ENCODE results near the gene ARRDC1. TPM values are rescaled to one million over a fixed set of nuclear protein-coding genes. Genes with fewer than 3 reads are reported as not detected.
A peak's percentile ranks its signal among the peaks of the same experiment; 100 is the strongest.
"Not testable (repeated sequence)": the region's sequence is repeated elsewhere in the genome, so short reads cannot be mapped to it uniquely, and the experiment has no call there.

The ARRDC1 gene
- total RNA-seq, 1 experiment from 2014 or later: 86.4 TPM

DNA sequence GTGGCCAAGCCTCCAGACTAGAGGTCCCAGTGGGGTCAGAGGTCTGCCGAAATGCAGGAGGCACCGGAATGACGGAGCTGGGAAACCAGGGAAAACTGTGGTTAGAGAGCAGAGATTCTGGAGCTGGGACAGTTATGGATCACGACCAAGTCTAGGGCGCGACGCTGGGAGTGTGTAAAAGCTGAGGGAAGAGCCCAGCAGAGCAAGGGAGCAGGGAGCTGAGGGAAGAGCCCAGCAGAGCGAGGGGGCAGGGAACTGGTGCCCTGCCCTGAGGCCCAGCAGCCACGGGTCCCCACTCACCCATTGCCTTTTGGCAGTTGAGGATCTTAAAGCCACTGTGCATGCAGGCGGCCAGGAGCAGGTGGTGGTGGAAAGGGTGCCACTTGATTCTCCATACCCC is 41.4 kb upstream of the ARRDC1 start:
- no peak for DNase-seq
- no peak overlapping the region for H3K4me3 Mint-ChIP-seq (ENCODE audit: low read depth, unreplicated experiment)
- no peaks in the 10 kb centered on the region for H3K9me3 Mint-ChIP-seq (ENCODE audit: low read depth, unreplicated experiment)
- H3K27me3 Mint-ChIP-seq (ENCODE audit: unreplicated experiment): no peaks in the 10 kb centered on the region
- no peaks in the 10 kb centered on the region for H3K4me1 Mint-ChIP-seq (ENCODE audit: low read depth, unreplicated experiment)
- intact Hi-C loops (cut with micrococcal nuclease; ENCODE audit: unreplicated experiment): no loop called here
- TF ChIP-seq, protein P1, sequence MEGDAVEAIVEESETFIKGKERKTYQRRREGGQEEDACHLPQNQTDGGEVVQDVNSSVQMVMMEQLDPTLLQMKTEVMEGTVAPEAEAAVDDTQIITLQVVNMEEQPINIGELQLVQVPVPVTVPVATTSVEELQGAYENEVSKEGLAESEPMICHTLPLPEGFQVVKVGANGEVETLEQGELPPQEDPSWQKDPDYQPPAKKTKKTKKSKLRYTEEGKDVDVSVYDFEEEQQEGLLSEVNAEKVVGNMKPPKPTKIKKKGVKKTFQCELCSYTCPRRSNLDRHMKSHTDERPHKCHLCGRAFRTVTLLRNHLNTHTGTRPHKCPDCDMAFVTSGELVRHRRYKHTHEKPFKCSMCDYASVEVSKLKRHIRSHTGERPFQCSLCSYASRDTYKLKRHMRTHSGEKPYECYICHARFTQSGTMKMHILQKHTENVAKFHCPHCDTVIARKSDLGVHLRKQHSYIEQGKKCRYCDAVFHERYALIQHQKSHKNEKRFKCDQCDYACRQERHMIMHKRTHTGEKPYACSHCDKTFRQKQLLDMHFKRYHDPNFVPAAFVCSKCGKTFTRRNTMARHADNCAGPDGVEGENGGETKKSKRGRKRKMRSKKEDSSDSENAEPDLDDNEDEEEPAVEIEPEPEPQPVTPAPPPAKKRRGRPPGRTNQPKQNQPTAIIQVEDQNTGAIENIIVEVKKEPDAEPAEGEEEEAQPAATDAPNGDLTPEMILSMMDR (IDR thresholded peaks at IDR 0.05; ENCODE audit: unreplicated experiment): no peak
- peaks cover 16% of the 10 kb centered on the region for H3K36me3 Mint-ChIP-seq (ENCODE audit: insufficient read depth, unreplicated experiment)
- CTCF ChIA-PET: no interaction called here
- no TSS peak for BruUV-seq (replicated peaks)
- peak overlapping the region; percentile 42 for H3K27ac Mint-ChIP-seq (ENCODE audit: unreplicated experiment)

DNA sequence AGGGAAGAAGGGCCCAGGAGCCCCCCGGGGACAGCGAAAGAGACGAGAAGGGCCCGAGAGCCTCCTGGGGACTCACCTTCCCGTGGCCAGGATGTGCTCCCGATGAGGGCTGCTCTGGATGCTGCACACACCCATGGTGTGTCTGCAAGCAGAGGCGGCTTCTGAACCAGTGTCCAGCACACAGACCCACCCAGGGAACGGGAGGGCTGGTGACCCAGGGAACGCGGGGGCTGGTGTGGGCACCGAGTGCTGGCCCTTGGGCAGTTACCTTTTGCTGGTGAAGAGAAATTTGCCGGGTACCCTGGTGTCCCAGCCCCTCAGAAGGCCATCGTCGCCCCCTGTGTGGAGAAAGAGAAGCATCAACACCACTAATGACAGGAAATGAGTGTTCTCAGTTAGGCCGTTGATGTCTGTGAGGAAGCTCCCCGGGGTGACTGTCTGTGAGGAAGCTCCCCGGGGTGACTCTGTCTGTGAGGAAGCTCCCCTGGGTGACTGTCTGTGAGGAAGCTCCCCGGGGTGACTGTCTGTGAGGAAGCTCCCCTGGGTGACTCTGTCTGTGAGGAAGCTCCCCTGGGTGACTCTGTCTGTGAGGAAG is 40.6 kb upstream of the ARRDC1 start:
- Mint-ChIP-seq H3K27me3 (ENCODE audit: unreplicated experiment) (no peaks in the 10 kb centered on the region), H3K36me3 (ENCODE audit: insufficient read depth, unreplicated experiment) (peaks cover 16% of the 10 kb centered on the region), H3K4me3 (ENCODE audit: low read depth, unreplicated experiment) (no peak overlapping the region), H3K27ac (ENCODE audit: unreplicated experiment) (no peak overlapping the region), H3K9me3 (ENCODE audit: low read depth, unreplicated experiment) (no peaks in the 10 kb centered on the region), H3K4me1 (ENCODE audit: low read depth, unreplicated experiment) (no peaks in the 10 kb centered on the region)
- CTCF ChIA-PET: no interaction called here
- DNase-seq: no peak
- TF ChIP-seq, protein P1 (IDR thresholded peaks at IDR 0.05; ENCODE audit: unreplicated experiment): no peak
- BruUV-seq (replicated peaks): no TSS peak
- intact Hi-C loops (cut with micrococcal nuclease; ENCODE audit: unreplicated experiment): no loop called here

DNA sequence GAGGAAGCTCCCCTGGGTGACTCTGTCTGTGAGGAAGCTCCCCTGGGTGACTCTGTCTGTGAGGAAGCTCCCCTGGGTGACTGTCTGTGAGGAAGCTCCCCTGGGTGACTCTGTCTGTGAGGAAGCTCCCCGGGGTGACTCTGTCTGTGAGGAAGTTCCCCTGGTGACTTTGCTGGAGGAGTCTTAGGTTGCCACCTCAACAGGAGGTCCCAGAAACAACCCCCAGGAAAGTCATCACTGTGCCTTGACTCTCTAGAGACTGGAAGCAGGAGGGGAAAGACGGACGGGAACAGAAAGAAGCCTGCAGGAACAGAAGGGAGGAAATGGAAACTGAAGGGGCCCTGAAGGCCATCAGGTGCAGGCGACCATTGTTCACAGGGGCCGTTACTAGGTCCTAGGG is 37.0 kb upstream of the ARRDC1 start:
- H3K9me3 Mint-ChIP-seq (ENCODE audit: low read depth, unreplicated experiment); H3K4me3 Mint-ChIP-seq (ENCODE audit: low read depth, unreplicated experiment); H3K27ac Mint-ChIP-seq (ENCODE audit: unreplicated experiment); CTCF ChIA-PET; H3K4me1 Mint-ChIP-seq (ENCODE audit: low read depth, unreplicated experiment); BruUV-seq (replicated peaks); intact Hi-C loops (cut with micrococcal nuclease; ENCODE audit: unreplicated experiment); H3K27me3 Mint-ChIP-seq (ENCODE audit: unreplicated experiment); DNase-seq: not testable (repeated sequence)
- peaks cover 17% of the 10 kb centered on the region for H3K36me3 Mint-ChIP-seq (ENCODE audit: insufficient read depth, unreplicated experiment)

DNA sequence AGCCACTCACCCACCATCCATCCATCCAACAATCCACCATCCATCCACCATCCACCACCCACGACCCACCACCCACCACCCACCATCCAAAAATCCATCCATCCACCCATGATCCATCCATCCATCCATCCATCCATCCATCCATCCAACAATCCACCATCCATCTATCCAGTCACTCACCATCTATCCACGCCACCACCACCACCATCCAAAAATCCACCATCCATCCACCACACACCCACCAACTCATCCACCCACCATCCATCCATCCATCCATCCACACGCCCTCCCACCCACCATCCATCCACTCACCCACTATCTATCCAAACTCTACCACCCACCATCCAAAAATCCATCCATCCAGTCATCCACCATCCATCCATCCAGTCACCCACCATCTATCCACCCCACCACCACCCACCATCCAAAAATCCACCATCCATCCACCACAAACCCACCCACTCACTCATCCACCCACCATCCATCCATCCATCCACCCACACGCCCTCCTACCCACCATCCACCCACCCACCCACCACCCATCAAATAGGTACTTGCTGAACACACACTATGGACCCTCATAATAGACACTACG is 35.8 kb upstream of the ARRDC1 start:
- CTCF ChIA-PET: no interaction called here
- no peaks in the 10 kb centered on the region for H3K27me3 Mint-ChIP-seq (ENCODE audit: unreplicated experiment)
- H3K4me1 Mint-ChIP-seq (ENCODE audit: low read depth, unreplicated experiment): no peaks in the 10 kb centered on the region
- TF ChIP-seq, protein P1 (IDR thresholded peaks at IDR 0.05; ENCODE audit: unreplicated experiment): no peak
- no peak overlapping the region for H3K4me3 Mint-ChIP-seq (ENCODE audit: low read depth, unreplicated experiment)
- no peak for DNase-seq
- H3K9me3 Mint-ChIP-seq (ENCODE audit: low read depth, unreplicated experiment): no peaks in the 10 kb centered on the region
- H3K36me3 Mint-ChIP-seq (ENCODE audit: insufficient read depth, unreplicated experiment): peaks cover 16% of the 10 kb centered on the region
- BruUV-seq (replicated peaks): no TSS peak
- H3K27ac Mint-ChIP-seq (ENCODE audit: unreplicated experiment): no peak overlapping the region
- intact Hi-C loops (cut with micrococcal nuclease; ENCODE audit: unreplicated experiment): no loop called here

DNA sequence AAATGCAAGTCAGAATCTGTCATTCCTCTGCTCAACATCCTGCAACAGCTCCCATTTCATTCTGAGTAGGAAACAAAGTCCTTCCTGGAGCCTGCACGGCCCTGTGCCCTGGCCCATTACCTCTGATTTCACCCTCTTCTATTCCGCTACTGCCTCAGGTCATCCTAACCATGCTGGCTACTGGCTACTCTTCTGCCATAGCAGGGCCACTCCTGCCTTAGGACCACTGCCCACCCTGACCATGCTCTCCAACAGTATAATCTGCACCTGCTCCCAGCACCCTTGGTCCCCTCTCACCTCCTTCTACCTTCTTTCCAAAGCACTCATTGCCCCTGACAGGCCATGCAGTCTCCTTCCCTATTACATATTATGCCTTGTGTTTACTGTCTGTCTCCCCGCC is 34.9 kb upstream of the ARRDC1 start:
- no peaks in the 10 kb centered on the region for H3K9me3 Mint-ChIP-seq (ENCODE audit: low read depth, unreplicated experiment)
- intact Hi-C loops (cut with micrococcal nuclease; ENCODE audit: unreplicated experiment): no loop called here
- no peak overlapping the region for H3K4me3 Mint-ChIP-seq (ENCODE audit: low read depth, unreplicated experiment)
- TF ChIP-seq, protein P1 (IDR thresholded peaks at IDR 0.05; ENCODE audit: unreplicated experiment): no peak
- BruUV-seq (replicated peaks): no TSS peak
- H3K4me1 Mint-ChIP-seq (ENCODE audit: low read depth, unreplicated experiment): peaks cover 4% of the 10 kb centered on the region
- H3K36me3 Mint-ChIP-seq (ENCODE audit: insufficient read depth, unreplicated experiment): peaks cover 24% of the 10 kb centered on the region
- CTCF ChIA-PET: no interaction called here
- H3K27ac Mint-ChIP-seq (ENCODE audit: unreplicated experiment): no peak overlapping the region
- no peaks in the 10 kb centered on the region for H3K27me3 Mint-ChIP-seq (ENCODE audit: unreplicated experiment)
- DNase-seq: no peak

Measured in Calu3 (cell line).